Measurements from ENCODE around the gene GNAT2. TPM values are rescaled to one million over a fixed set of nuclear protein-coding genes. Genes with fewer than 3 reads are reported as not detected.

The GNAT2 gene
- total RNA-seq, 1 experiment from 2014 or later = 0.20 TPM

DNA sequence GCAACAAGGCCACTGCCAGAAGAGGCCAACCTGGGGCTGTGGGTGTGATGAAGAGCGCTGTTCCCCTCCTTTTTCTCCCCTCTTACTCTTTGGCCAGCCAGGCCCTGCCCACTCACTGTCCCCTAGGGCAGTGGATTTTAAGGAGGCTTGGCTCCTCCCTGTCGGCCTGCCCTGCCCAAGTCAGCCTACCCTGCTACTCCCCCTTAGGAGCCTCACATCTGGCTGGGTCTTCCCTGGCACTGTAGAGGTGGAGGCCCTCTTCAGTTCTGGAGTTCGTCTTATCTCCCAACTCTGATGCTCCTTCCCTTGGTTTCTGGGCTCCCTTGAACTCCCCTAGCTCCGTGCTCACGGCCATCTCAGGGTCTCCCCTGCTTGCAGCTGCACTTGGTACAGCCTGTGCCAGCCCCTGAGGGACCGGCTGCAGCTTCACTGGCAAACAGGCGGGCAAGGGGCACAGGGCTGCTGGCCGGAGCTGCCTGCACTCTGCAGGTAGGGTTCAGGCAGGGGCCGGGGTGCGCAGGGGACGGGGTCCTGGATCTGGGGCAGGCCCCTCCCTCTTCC is 4.3 kb upstream of the GNAT2 start:
- no peak overlapping the region for H2AK5ac ChIP-seq (ENCODE audit: insufficient read length, low read length)
- Mint-ChIP-seq H3K4me3 (no peak overlapping the region), H3K27me3 (ENCODE audit: low read depth) (no peaks in the 10 kb centered on the region; the same call in 1 of the 2 replicates), H3K9me3 (no peaks in the 10 kb centered on the region), H3K36me3 (ENCODE audit: insufficient read depth in 1 of 3, low read depth in 3 of 3) (peaks cover 12 to 25% (median 23%) of the 10 kb centered on the region in 3 experiments; a peak in 6 of 7 replicates), H3K4me1 (peaks cover 22 to 39% of the 10 kb centered on the region in 2 experiments), H3K27ac (peak overlapping the region in 1 of 3 experiments; percentile 74; a peak in 3 of 7 replicates)
- no peak overlapping the region for H2AFZ ChIP-seq (ENCODE audit: low read length)
- H2BK20ac ChIP-seq (ENCODE audit: low read depth, low read length, poor library complexity, severe bottlenecking) = no peak overlapping the region
- H3K23ac ChIP-seq (ENCODE audit: insufficient read length, low read depth, low read length) = no peak overlapping the region
- no peak overlapping the region for H3K18ac ChIP-seq (ENCODE audit: insufficient read length, low read depth, low read length)
- no peak overlapping the region for H4K8ac ChIP-seq (replicated peaks; ENCODE audit: insufficient read length, low read depth, low read length)
- H3K14ac ChIP-seq (ENCODE audit: insufficient read depth, low read length) = no peak overlapping the region
- H4K91ac ChIP-seq (ENCODE audit: insufficient read length, low read depth, low read length) = no peak overlapping the region
- peaks cover 12% of the 10 kb centered on the region for H3K23me2 ChIP-seq (ENCODE audit: insufficient read length, low read depth, low read length, poor library complexity, severe bottlenecking)
- no peak overlapping the region for H3K56ac ChIP-seq (ENCODE audit: insufficient read length, low read depth, low read length)
- H4K5ac ChIP-seq (ENCODE audit: insufficient read length, low read depth, low read length) = no peak overlapping the region
- H3K4me1 ChIP-seq (ENCODE audit: insufficient read depth, low read length) = no peaks in the 10 kb centered on the region; the same call in 1 of the 2 replicates
- H3K4me2 ChIP-seq (ENCODE audit: insufficient read depth, insufficient read length, low read length) = no peak overlapping the region
- no CpG with 5 or more reads among the region's 11 CpGs for WGBS (ENCODE audit: extremely low coverage, insufficient read length, low lambda C conversion rate)
- H3K4ac ChIP-seq (ENCODE audit: low read depth, low read length) = no peak overlapping the region
- no peak overlapping the region for H2BK5ac ChIP-seq (ENCODE audit: insufficient read length, low read length)
- no peaks in the 10 kb centered on the region for H3K27me3 ChIP-seq (ENCODE audit: insufficient read depth, low read length)
- H2BK120ac ChIP-seq (ENCODE audit: low read depth, low read length, poor library complexity, severe bottlenecking) = no peak overlapping the region
- H2BK12ac ChIP-seq (ENCODE audit: insufficient read length, low read depth, low read length) = no peak overlapping the region
- no peak overlapping the region for H3K27ac ChIP-seq (ENCODE audit: insufficient read length, low read depth, low read length)
- peaks cover 2% of the 10 kb centered on the region for H4K20me1 ChIP-seq (ENCODE audit: control insufficient read depth, insufficient read depth, insufficient read length)
- no peak overlapping the region for H2BK15ac ChIP-seq (ENCODE audit: low read depth, low read length)
- H3K79me2 ChIP-seq (ENCODE audit: insufficient read depth, low read length) = peaks cover 6% of the 10 kb centered on the region; the same call in 1 of the 2 replicates
- no peaks in the 10 kb centered on the region for H3K9me3 ChIP-seq (ENCODE audit: control insufficient read depth, low read depth, low read length)
- H3K79me1 ChIP-seq (ENCODE audit: insufficient read depth, low read depth, low read length, poor library complexity, severe bottlenecking) = no peaks in the 10 kb centered on the region
- DNase-seq = peak; percentile 23
- no peak overlapping the region for H3T11ph ChIP-seq (ENCODE audit: low read length)
- no peak overlapping the region for H3K9ac ChIP-seq (ENCODE audit: extremely low read depth, insufficient read length, low read length)
- no peak for TF ChIP-seq CTCF (conservative IDR thresholded peaks at IDR 0.05)
